WTC11 (cell line): ENCODE results near the gene TAF10. TPM values are rescaled to one million over a fixed set of nuclear protein-coding genes. Genes with fewer than 3 reads are reported as not detected.

Experiments
- ATAC-seq: fragments of 200-7000 bp; cut with Tn5 transposase; 2 replicates; pipeline ENCODE4 v1.10.0; 2021; ENCODE audit warnings: mild to moderate bottlenecking, moderate library complexity
- CTCF ChIA-PET: fragments of 300-600 bp; sonication (Branson Sonifier 250); formaldehyde crosslinking; loops from one replicate; lab custom pipeline; 2021; ENCODE audit warnings: antibody characterized with exemption; lab: Charles Lee
- POLR2A ChIA-PET: fragments of 350-600 bp; sonication (Branson Sonifier 250); formaldehyde crosslinking; loops from one replicate; lab custom pipeline; 2021; ENCODE audit warnings: antibody characterized with exemption; lab: Charles Lee
- DNase-seq: peaks from one replicate; pipeline ENCODE4 v3.0.0; 2021; ENCODE audit warnings: low spot score
- H3K27ac Mint-ChIP-seq: 2 replicates; pipeline ENCODE4 v1.8.0; 2021; ENCODE audit warnings: mixed read lengths
- H3K27me3 Mint-ChIP-seq: 2 replicates; pipeline ENCODE4 v1.8.0; 2021; ENCODE audit warnings: low read depth, mild to moderate bottlenecking, moderate library complexity, mixed read lengths
- H3K36me3 Mint-ChIP-seq: 2 replicates; pipeline ENCODE4 v1.8.0; 2021; ENCODE audit warnings: mixed read lengths
- H3K4me1 Mint-ChIP-seq: 2 replicates; pipeline ENCODE4 v1.8.0; 2022; ENCODE audit warnings: mixed read lengths
- H3K4me3 Mint-ChIP-seq: 2 replicates; pipeline ENCODE4 v1.8.0; 2021; ENCODE audit warnings: mild to moderate bottlenecking, moderate library complexity, mixed read lengths
- H3K9me3 Mint-ChIP-seq: 2 replicates; pipeline ENCODE4 v1.8.0; 2021; ENCODE audit warnings: mixed read lengths
- CBFB ChIP-seq: sonication (generic); formaldehyde crosslinking; IDR thresholded peaks from 2 replicates; pipeline ENCODE4 v1.8.1; 2022; ENCODE audit warnings: mild to moderate bottlenecking, low read depth, missing genetic modification reagents
- CREM ChIP-seq: sonication (generic); formaldehyde crosslinking; IDR thresholded peaks from 2 replicates; pipeline ENCODE4 v1.8.1; 2022; ENCODE audit warnings: mild to moderate bottlenecking, missing genetic modification reagents, moderate library complexity
- ELF4 ChIP-seq: sonication (generic); formaldehyde crosslinking; IDR thresholded peaks from 2 replicates; pipeline ENCODE4 v1.8.1; 2022; ENCODE audit warnings: low read depth, mild to moderate bottlenecking, moderate library complexity, missing genetic modification reagents
- ERG ChIP-seq: fragments of 250-450 bp; sonication (Bioruptor Pico); IDR thresholded peaks from 2 replicates; pipeline ENCODE4 v1.8.0; 2021; ENCODE audit warnings: mild to moderate bottlenecking
- GTF2I ChIP-seq: fragments of 250-450 bp; sonication (Bioruptor Pico); conservative IDR thresholded peaks from 2 replicates; pipeline ENCODE4 v1.4.0; 2021; ENCODE audit warnings: mild to moderate bottlenecking
- MLX ChIP-seq: sonication (generic); formaldehyde crosslinking; IDR thresholded peaks from 2 replicates; pipeline ENCODE4 v1.8.1; 2023; ENCODE audit warnings: mild to moderate bottlenecking, missing genetic modification reagents, moderate library complexity
- NFE2L1 ChIP-seq: sonication (generic); formaldehyde crosslinking; IDR thresholded peaks from 2 replicates; pipeline ENCODE4 v1.8.1; 2023; ENCODE audit warnings: missing genetic modification reagents
- RORB ChIP-seq: fragments of 250-450 bp; sonication (Bioruptor Pico); IDR thresholded peaks from 2 replicates; pipeline ENCODE4 v1.9.0; 2021; ENCODE audit warnings: mild to moderate bottlenecking
- SMAD4 ChIP-seq: sonication (generic); formaldehyde crosslinking; IDR thresholded peaks from 2 replicates; pipeline ENCODE4 v1.8.0; 2022; ENCODE audit warnings: mild to moderate bottlenecking, missing genetic modification reagents
- STAT6 ChIP-seq: sonication (generic); formaldehyde crosslinking; conservative IDR thresholded peaks from 2 replicates; pipeline ENCODE4 v1.8.1; 2023; ENCODE audit warnings: mild to moderate bottlenecking, low read depth, missing genetic modification reagents, moderate library complexity
- ZNF317 ChIP-seq: sonication (generic); formaldehyde crosslinking; IDR thresholded peaks from 2 replicates; pipeline ENCODE4 v1.8.1; 2023; ENCODE audit warnings: low read depth, mild to moderate bottlenecking, moderate library complexity, missing genetic modification reagents, borderline replicate concordance
- ZNF396 ChIP-seq: fragments of 250-450 bp; sonication (Bioruptor Pico); IDR thresholded peaks from 2 replicates; pipeline ENCODE4 v1.8.0; 2021; ENCODE audit warnings: mild to moderate bottlenecking, moderate library complexity, borderline replicate concordance
- ZNF671 ChIP-seq: fragments of 250-450 bp; sonication (Bioruptor Pico); IDR thresholded peaks from 2 replicates; pipeline ENCODE4 v1.8.0; 2021; ENCODE audit warnings: mild to moderate bottlenecking
- total RNA-seq: library from RNA; stranded (reverse); gene quantifications from 3 replicates; pipeline ENCODE4 v1.2.3, GENCODE V29; 2021
- TF ChIP-seq, protein P1 (sequence below): sonication (generic); formaldehyde crosslinking; IDR thresholded peaks from 2 replicates; pipeline ENCODE4 v1.8.1; 2022; ENCODE audit warnings: low read depth, missing genetic modification reagents, borderline replicate concordance

The TAF10 gene
- total RNA-seq, 1 experiment from 2014 or later = 165 TPM

GRCh38 chr11:6602096-6602940 lies 9.7 kb downstream of the TAF10 start:
- DNase-seq (no peak), ATAC-seq (no peak)
- Mint-ChIP-seq H3K36me3 (peaks cover 17% of the 10 kb centered on the region), H3K4me3 (no peak overlapping the region), H3K9me3 (no peaks in the 10 kb centered on the region), H3K27me3 (no peaks in the 10 kb centered on the region), H3K27ac (no peak overlapping the region), H3K4me1 (peaks cover 11% of the 10 kb centered on the region)
- POLR2A ChIA-PET = interaction anchor here (0.6 to 1.5 kb wide), 3 partner anchors 10 to 121 kb away, joined by 3 to 7 read pairs (median 5); partner anchors contain the start of genes ARFIP2, TAF10 and TIMM10B
- TF ChIP-seq RORB (CRISPR knock-in tag) (no peak), ERG (no peak), CBFB (CRISPR knock-in tag) (no peak), STAT6 (CRISPR knock-in tag) (no peak), ZNF671 (CRISPR knock-in tag) (no peak)
- CTCF ChIA-PET = interaction anchor here (0.7 to 4.0 kb wide), 5 partner anchors 8 to 119 kb away, joined by 3 to 12 read pairs (median 3); partner anchors contain the start of genes MRPL17 and TAF10

DNA sequence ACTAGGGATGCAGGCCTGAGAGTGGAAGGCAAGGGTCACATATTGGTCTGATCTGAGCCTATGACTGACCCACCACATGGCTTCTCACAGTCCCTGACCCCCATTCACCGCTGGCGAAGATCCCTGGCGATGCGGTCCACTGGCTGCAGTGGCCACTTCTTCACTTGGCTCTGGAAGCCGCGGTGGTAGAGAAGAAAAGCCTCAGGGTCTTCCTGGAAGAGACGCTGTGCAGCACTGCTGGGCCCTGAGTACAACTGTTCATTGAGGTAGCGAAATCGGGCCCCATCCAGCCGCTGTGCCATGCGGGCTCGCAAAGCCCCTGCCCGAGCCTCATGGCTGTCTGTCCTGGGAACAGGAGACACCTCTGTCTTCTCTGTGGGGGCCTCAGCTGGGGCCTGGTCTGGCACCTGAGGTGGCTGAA lies 11.0 kb downstream of the TAF10 start:
- ATAC-seq (no peak), DNase-seq (no peak)
- no peak overlapping the region for H3K27ac Mint-ChIP-seq
- no peaks in the 10 kb centered on the region for H3K9me3 Mint-ChIP-seq
- POLR2A ChIA-PET = no interaction called here
- H3K4me1 Mint-ChIP-seq = peaks cover 2% of the 10 kb centered on the region; the same call in 1 of the 2 replicates
- H3K36me3 Mint-ChIP-seq = peaks cover 18% of the 10 kb centered on the region
- TF ChIP-seq GTF2I (no peak), CREM (CRISPR knock-in tag) (no peak), MLX (CRISPR knock-in tag) (no peak), ZNF396 (no peak)
- CTCF ChIA-PET = no interaction called here
- no peaks in the 10 kb centered on the region for H3K27me3 Mint-ChIP-seq
- no peak overlapping the region for H3K4me3 Mint-ChIP-seq

DNA sequence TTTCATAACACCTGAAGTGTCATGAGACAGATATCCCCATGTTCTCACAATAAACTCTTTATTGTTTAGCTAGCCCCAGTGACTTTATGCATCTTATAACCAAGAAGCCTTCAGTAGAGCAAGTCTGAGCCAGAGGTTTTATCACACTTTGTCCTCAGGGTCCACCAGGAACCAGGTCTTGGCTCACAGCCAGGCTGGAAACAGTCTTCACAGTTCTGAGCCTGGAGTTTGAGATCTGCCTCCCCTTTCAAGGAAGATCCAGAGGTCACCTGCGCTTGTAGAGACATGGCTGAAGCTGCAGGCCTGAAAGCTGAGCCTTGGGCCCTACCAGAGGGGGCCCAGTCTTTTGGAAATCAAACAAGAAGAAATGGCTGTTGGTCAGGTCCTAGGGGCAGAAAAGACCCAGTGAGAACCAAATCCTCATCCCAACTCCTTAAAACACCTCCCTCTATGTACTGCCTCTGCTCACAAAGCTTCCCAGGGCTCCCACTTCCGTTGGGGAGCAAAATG lies 12.1 kb downstream of the TAF10 start:
- no peaks in the 10 kb centered on the region for H3K27me3 Mint-ChIP-seq
- CTCF ChIA-PET = no interaction called here

More for the DNA sequence above, 12.1 kb downstream of the TAF10 start:
- ATAC-seq (no peak), DNase-seq (no peak)
- no peak overlapping the region for H3K27ac Mint-ChIP-seq
- no peak for TF ChIP-seq NFE2L1 (CRISPR knock-in tag)
- TF ChIP-seq, protein P1, sequence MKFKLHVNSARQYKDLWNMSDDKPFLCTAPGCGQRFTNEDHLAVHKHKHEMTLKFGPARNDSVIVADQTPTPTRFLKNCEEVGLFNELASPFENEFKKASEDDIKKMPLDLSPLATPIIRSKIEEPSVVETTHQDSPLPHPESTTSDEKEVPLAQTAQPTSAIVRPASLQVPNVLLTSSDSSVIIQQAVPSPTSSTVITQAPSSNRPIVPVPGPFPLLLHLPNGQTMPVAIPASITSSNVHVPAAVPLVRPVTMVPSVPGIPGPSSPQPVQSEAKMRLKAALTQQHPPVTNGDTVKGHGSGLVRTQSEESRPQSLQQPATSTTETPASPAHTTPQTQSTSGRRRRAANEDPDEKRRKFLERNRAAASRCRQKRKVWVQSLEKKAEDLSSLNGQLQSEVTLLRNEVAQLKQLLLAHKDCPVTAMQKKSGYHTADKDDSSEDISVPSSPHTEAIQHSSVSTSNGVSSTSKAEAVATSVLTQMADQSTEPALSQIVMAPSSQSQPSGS = no peak
- no peak for TF ChIP-seq ELF4 (CRISPR knock-in tag)
- TF ChIP-seq SMAD4 = no peak
- no peak for TF ChIP-seq ZNF317 (CRISPR knock-in tag)
- no peak overlapping the region for H3K4me3 Mint-ChIP-seq
- POLR2A ChIA-PET = no interaction called here
- H3K9me3 Mint-ChIP-seq = no peaks in the 10 kb centered on the region
- H3K4me1 Mint-ChIP-seq = no peaks in the 10 kb centered on the region
- peaks cover 19% of the 10 kb centered on the region for H3K36me3 Mint-ChIP-seq
